ENCODE results near the gene PTPRN2. TPM values are rescaled to one million over a fixed set of nuclear protein-coding genes. Genes with fewer than 3 reads are reported as not detected.

Gene PTPRN2
- total RNA-seq, 4 donors from 2014 or later, result 14.9 to 34.3 (median 21.3) TPM

- Histone ChIP-seq H3K4me3 (no peak overlapping the region), H3K27me3 (no peaks in the 10 kb centered on the region), H3K4me1 (no peaks in the 10 kb centered on the region), H3K27ac (no peak overlapping the region), H3K9me3 (no peaks in the 10 kb centered on the region), H3K36me3 (no peaks in the 10 kb centered on the region)
- DNase-seq, result no peak
- TF ChIP-seq CTCF (IDR thresholded peaks at IDR 0.05) (no peak), POLR2A (IDR thresholded peaks at IDR 0.05) (no peak)
Measured at GRCh38 chr7:157832866-157833607, 754.6 kb downstream of the PTPRN2 start.

- Histone ChIP-seq H3K27me3 (no peaks in the 10 kb centered on the region), H3K36me3 (no peaks in the 10 kb centered on the region), H3K4me3 (no peak overlapping the region), H3K9me3 (no peaks in the 10 kb centered on the region), H3K4me1 (no peaks in the 10 kb centered on the region), H3K27ac (no peak overlapping the region)
- no peak for DNase-seq
- TF ChIP-seq CTCF (IDR thresholded peaks at IDR 0.05), result no peak
- TF ChIP-seq POLR2A (IDR thresholded peaks at IDR 0.05), result no peak
Measured at GRCh38 chr7:157832421-157832820, 755.2 kb downstream of the PTPRN2 start.

GRCh38 chr7:157832006-157832405 lies 755.6 kb downstream of the PTPRN2 start:
- no peaks in the 10 kb centered on the region for H3K9me3 ChIP-seq
- H3K4me1 ChIP-seq, result no peaks in the 10 kb centered on the region
- no peak overlapping the region for H3K4me3 ChIP-seq
- DNase-seq, result no peak
- no peak overlapping the region for H3K27ac ChIP-seq
- TF ChIP-seq CTCF (IDR thresholded peaks at IDR 0.05), result no peak
- no peak for TF ChIP-seq POLR2A (IDR thresholded peaks at IDR 0.05)
- H3K36me3 ChIP-seq, result no peaks in the 10 kb centered on the region
- no peaks in the 10 kb centered on the region for H3K27me3 ChIP-seq

GRCh38 chr7:157831143-157831905 lies 756.3 kb downstream of the PTPRN2 start:
- no peak overlapping the region for H3K4me3 ChIP-seq
- no peaks in the 10 kb centered on the region for H3K36me3 ChIP-seq
- DNase-seq, result peak in 1 of 3 donors; percentile 15
- H3K4me1 ChIP-seq, result no peaks in the 10 kb centered on the region
- TF ChIP-seq POLR2A (IDR thresholded peaks at IDR 0.05), result no peak
- no peak for TF ChIP-seq CTCF (IDR thresholded peaks at IDR 0.05)
- H3K9me3 ChIP-seq, result no peaks in the 10 kb centered on the region
- H3K27ac ChIP-seq, result no peak overlapping the region
- no peaks in the 10 kb centered on the region for H3K27me3 ChIP-seq

GRCh38 chr7:157830331-157830730 lies 757.3 kb downstream of the PTPRN2 start:
- TF ChIP-seq POLR2A (IDR thresholded peaks at IDR 0.05) (no peak), CTCF (IDR thresholded peaks at IDR 0.05) (no peak)
- H3K4me3 ChIP-seq, result no peak overlapping the region

More at GRCh38 chr7:157830331-157830730, 757.3 kb downstream of the PTPRN2 start:
- Histone ChIP-seq H3K27me3 (no peaks in the 10 kb centered on the region), H3K36me3 (no peaks in the 10 kb centered on the region), H3K4me1 (no peaks in the 10 kb centered on the region), H3K9me3 (no peaks in the 10 kb centered on the region), H3K27ac (no peak overlapping the region)
- no peak for DNase-seq
